K562 (cell line): Measurements from ENCODE around the gene DOCK3. TPM values are rescaled to one million over a fixed set of nuclear protein-coding genes. Genes with fewer than 3 reads are reported as not detected.

Experiments used
- ATAC-seq: fragments of 200-7000 bp; cut with Tn5 transposase; 3 replicates; pipeline ENCODE4 v1.9.1; 2020; ENCODE audit warnings: moderate library complexity
- BruUV-seq: library from RNA; stranded (reverse); fragments of 400-500 nt; replicated peaks from 2 replicates; lab custom pipeline; 2021; lab: Mats Ljungman, UMichigan
- CTCF ChIA-PET: fragments of 300-600 bp; formaldehyde crosslinking; extraction: SDS; loops from one replicate; lab custom pipeline; 2021; ENCODE audit warnings: low intra/inter-chr PET ratio; lab: Yijun Ruan, JAX
- POLR2A ChIA-PET: fragments of 300-600, 350-650 bp; sonication (Branson Sonifier 250); formaldehyde crosslinking; extraction: SDS; loops from one replicate; lab custom pipeline; 2021; ENCODE audit warnings: antibody characterized with exemption, inconsistent platforms; lab: Yijun Ruan, JAX
- DNase-seq, 4 experiments: peaks; one replicate each; pipeline versions ENCODE4 v3.0.0 to v3.0.0-alpha.2; 2011 to 2018; ENCODE audit warnings: low spot score in 3 of 4, mixed read lengths in 3 of 4; ENCODE audit errors: extremely low read depth in 1 of 4
- FAIRE-seq: peaks from 2 replicates; lab custom pipeline; 2011; peaks lifted over from hg19 to GRCh38; lab: Jason Lieb, UNC
- H2AFZ ChIP-seq: 2 replicates; pipeline ENCODE4 v1.6.0; 2011; ENCODE audit warnings: low read depth, low read length, control low read depth, inconsistent platforms
- H3K27ac ChIP-seq: fragments of 200-600 bp; 3 replicates; pipeline ENCODE4 v1.8.0; 2011; ENCODE audit warnings: low read depth, mild to moderate bottlenecking, control low read depth, inconsistent platforms, low read length, moderate library complexity, mixed read lengths; ENCODE audit errors: extremely low read depth
- H3K27me3 ChIP-seq, 2 experiments: fragments of 300-600 bp in 1 of 2; 2 replicates in 1 of 2; 3 replicates in 1 of 2; pipeline versions ENCODE4 v1.6.0 to v1.8.0; 2011; ENCODE audit warnings: inconsistent platforms in 2 of 2, low read length in 2 of 2, mild to moderate bottlenecking in 1 of 2, mixed read lengths in 1 of 2, moderate library complexity in 1 of 2; ENCODE audit not compliant: control insufficient read depth in 2 of 2, insufficient read depth in 2 of 2
- H3K36me3 ChIP-seq: fragments of 300-600 bp; 3 replicates; pipeline ENCODE4 v1.8.0; 2011; ENCODE audit warnings: mild to moderate bottlenecking, low read length, inconsistent platforms; ENCODE audit not compliant: control insufficient read depth, insufficient read depth
- H3K4me1 ChIP-seq, 2 experiments: fragments of 200-600 bp in 1 of 2; replicated peaks in 1 of 2; 2 replicates in 1 of 2; 3 replicates in 1 of 2; pipeline versions ENCODE4 v1.5.1 to v1.8.0; 2011; ENCODE audit warnings: inconsistent platforms in 2 of 2, low read length in 2 of 2, mild to moderate bottlenecking in 1 of 2, mixed read lengths in 1 of 2, moderate library complexity in 1 of 2; ENCODE audit not compliant: control insufficient read depth in 2 of 2, insufficient read depth in 2 of 2
- H3K4me2 ChIP-seq: 2 replicates; pipeline ENCODE4 v1.6.1; 2011; ENCODE audit warnings: low read length, control low read depth, inconsistent platforms, mixed read lengths; ENCODE audit not compliant: insufficient read depth
- H3K4me3 ChIP-seq: fragments of 200-600 bp; sonication (generic), shearing (Covaris generic); 2 replicates; pipeline ENCODE4 v1.5.1; 2016; ENCODE audit warnings: control low read depth, inconsistent platforms
- H3K79me2 ChIP-seq: fragments of 200-600 bp; 3 replicates; pipeline ENCODE4 v1.8.0; 2011; ENCODE audit warnings: low read length, inconsistent platforms; ENCODE audit not compliant: control insufficient read depth, insufficient read depth
- H3K9ac ChIP-seq, 2 experiments: 2 replicates each; pipeline versions ENCODE4 v1.6.0 to v1.6.1; 2011; ENCODE audit warnings: low read depth in 2 of 2, low read length in 2 of 2, control low read depth in 1 of 2, inconsistent platforms in 1 of 2, mild to moderate bottlenecking in 1 of 2, mixed read lengths in 1 of 2; ENCODE audit not compliant: insufficient read depth in 1 of 2
- H3K9me1 ChIP-seq: one replicate; pipeline ENCODE4 v1.6.0; 2011; ENCODE audit warnings: inconsistent platforms, mild to moderate bottlenecking, low read length, moderate library complexity; ENCODE audit not compliant: control insufficient read depth, insufficient read depth
- H3K9me3 ChIP-seq: replicated peaks from 2 replicates; pipeline ENCODE4 v1.5.1; 2011; ENCODE audit warnings: low read depth, low read length, inconsistent platforms; ENCODE audit not compliant: control insufficient read depth, insufficient read depth
- H4K20me1 ChIP-seq: replicated peaks from 2 replicates; pipeline ENCODE4 v1.6.1; 2011; ENCODE audit warnings: low read length, inconsistent platforms, mixed read lengths; ENCODE audit not compliant: control insufficient read depth, insufficient read depth
- DIDO1 ChIP-seq: fragments of 450-650 bp; IDR thresholded peaks from 2 replicates; pipeline ENCODE4 v1.6.1; 2016; ENCODE audit warnings: low read depth, missing biosample characterization, missing genetic modification characterization
- EHMT2 ChIP-seq: fragments of 450-650 bp; IDR thresholded peaks from 2 replicates; pipeline ENCODE4 v1.6.1; 2018; ENCODE audit warnings: antibody characterized with exemption
- FOXJ2 ChIP-seq: fragments of 200-800 bp; sonication (Bioruptor generic); IDR thresholded peaks from 2 replicates; pipeline ENCODE4 v1.6.1; 2016; ENCODE audit warnings: missing genetic modification characterization, missing compliant biosample characterization
- HMGN3 ChIP-seq: IDR thresholded peaks from 2 replicates; pipeline ENCODE4 v1.6.1; 2011; ENCODE audit warnings: borderline replicate concordance, low read depth, mild to moderate bottlenecking, mixed read lengths, low read length; ENCODE audit not compliant: insufficient read length; ENCODE audit errors: extremely low read depth
- JUND ChIP-seq, 2 experiments: IDR thresholded peaks; 2 replicates in 1 of 2; 3 replicates in 1 of 2; pipeline ENCODE4 v1.6.1; 2011; ENCODE audit warnings: borderline replicate concordance in 2 of 2, low read depth in 2 of 2, low read length in 2 of 2, improper control_type of control experiment in 1 of 2, missing biosample characterization in 1 of 2, missing genetic modification characterization in 1 of 2, missing genetic modification reagents in 1 of 2
- KLF10 ChIP-seq: fragments of 250-450 bp; sonication (Bioruptor Pico); IDR thresholded peaks from 2 replicates; pipeline ENCODE4 v1.6.1; 2021; ENCODE audit warnings: matching md5 sums
- MTF1 ChIP-seq: fragments of 250-450 bp; sonication (Bioruptor Pico); IDR thresholded peaks from 2 replicates; pipeline ENCODE4 v1.9.0; 2021; ENCODE audit warnings: moderate library complexity, mild to moderate bottlenecking, inconsistent platforms, borderline replicate concordance
- NFYB ChIP-seq: IDR thresholded peaks from 2 replicates; pipeline ENCODE4 v1.6.1; 2011; ENCODE audit warnings: mild to moderate bottlenecking, moderate library complexity; ENCODE audit not compliant: insufficient read length; ENCODE audit errors: extremely low read depth
- POLR3A ChIP-seq: IDR thresholded peaks from 2 replicates; pipeline ENCODE4 v1.6.1; 2011; ENCODE audit warnings: borderline replicate concordance, mild to moderate bottlenecking, moderate library complexity; ENCODE audit not compliant: insufficient read length, insufficient read depth; ENCODE audit errors: extremely low read depth
- RAD51 ChIP-seq: fragments of 450-650 bp; IDR thresholded peaks from 2 replicates; pipeline ENCODE4 v1.7.1; 2016; ENCODE audit warnings: low read depth, mild to moderate bottlenecking, borderline replicate concordance
- RBM17 ChIP-seq: fragments of 200-400 bp; formaldehyde crosslinking; IDR thresholded peaks from 2 replicates; pipeline ENCODE4 v1.6.1; 2017; ENCODE audit warnings: low read depth, mild to moderate bottlenecking, low read length, borderline replicate concordance
- SMARCA4 ChIP-seq: fragments of 450-650 bp; IDR thresholded peaks from 2 replicates; pipeline ENCODE4 v1.6.1; 2016
- SRSF9 ChIP-seq: fragments of 200-400 bp; formaldehyde crosslinking; IDR thresholded peaks from 2 replicates; pipeline ENCODE4 v1.6.1; 2017; ENCODE audit warnings: low read depth, low read length, borderline replicate concordance
- TAL1 ChIP-seq: fragments of 450-650 bp; IDR thresholded peaks from 2 replicates; pipeline ENCODE4 v1.6.1; 2016; ENCODE audit warnings: mild to moderate bottlenecking
- ZFP36 ChIP-seq: fragments of 150-350 bp; IDR thresholded peaks from 2 replicates; pipeline ENCODE4 v1.6.1; 2018; ENCODE audit warnings: low read length, low read depth; ENCODE audit not compliant: partially characterized antibody
- ZNF24 ChIP-seq: fragments of 450-650 bp; IDR thresholded peaks from 2 replicates; pipeline ENCODE4 v1.6.1; 2016
- ZNF561 ChIP-seq: fragments of 450-650 bp; formaldehyde crosslinking; conservative IDR thresholded peaks from 2 replicates; pipeline ENCODE4 v1.4.0; 2020; ENCODE audit warnings: mild to moderate bottlenecking, moderate library complexity
- ZNF696 ChIP-seq: fragments of 250-450 bp; sonication (Bioruptor Pico); conservative IDR thresholded peaks from 2 replicates; pipeline ENCODE4 v1.4.0; 2020; ENCODE audit warnings: mild to moderate bottlenecking, moderate library complexity
- WGBS: fragments of 100-300 bp; shearing (Covaris generic); methylation state at CpG from one replicate; pipeline ENCODE4 v1.1.6; 2016; ENCODE audit warnings: low coverage, mixed read lengths; ENCODE audit not compliant: insufficient coverage; ENCODE audit errors: missing lambda C conversion rate; 5-methylcytosine and 5-hydroxymethylcytosine counted together
- in situ Hi-C: fragments of 300-500 bp; cut with MboI; formaldehyde crosslinking; loops from 4 replicates; pipeline ENCODE4 v1.15.0; 2018; ENCODE audit warnings: inconsistent platforms, mixed read lengths
- intact Hi-C: fragments of 100-400 bp; cut with micrococcal nuclease; formaldehyde crosslinking; loops from 2 replicates; pipeline ENCODE4 v1.14.2; 2022
- polyA plus RNA-seq, 8 experiments: library from polyadenylated mRNA; depleted of rRNA in 4 of 8; stranded (reverse) in 5 of 8; unstranded in 3 of 8; fragments of >200 nt; fragmentation: Nextera tagmentation in 2 of 8; fragmentation: Illumina TruSeq in 1 of 8; extraction: Ambion mirVana in 2 of 8; extraction: Trizol in 1 of 8; gene quantifications; 2 replicates each; pipeline versions ENCODE4 v1.2.1 to v1.2.3, GENCODE V29; 2011 to 2014; ENCODE audit warnings: inconsistent platforms in 1 of 8, missing spikeins in 1 of 8
- total RNA-seq, 7 experiments: library from RNA; depleted of rRNA in 6 of 7; stranded (reverse); fragments of >200 nt in 6 of 7; fragmentation: Illumina TruSeq in 2 of 7; extraction: Trizol in 2 of 7; gene quantifications; 2 replicates each; pipeline versions ENCODE4 v1.2.1 to v1.2.3, GENCODE V29; 2011 to 2021; ENCODE audit warnings: low replicate concordance in 1 of 7
- TF ChIP-seq, protein P1 (sequence below): fragments of 450-650 bp; conservative IDR thresholded peaks from 2 replicates; pipeline ENCODE4 v1.6.1; 2016; ENCODE audit warnings: missing genetic modification characterization, low read depth, mild to moderate bottlenecking, missing compliant biosample characterization, moderate library complexity
- TF ChIP-seq, protein P2 (sequence below): sonication (generic); formaldehyde crosslinking; IDR thresholded peaks from 2 replicates; pipeline ENCODE4 v1.8.0; 2022; ENCODE audit warnings: missing genetic modification reagents, mild to moderate bottlenecking, borderline replicate concordance

DOCK3 gene
- total and polyA plus RNA-seq, 9 of the 15 experiments (the other 6 are each of a cell fraction or from before 2014, with no cell fraction given), result under 0.01 to 0.03 (median 0.01) TPM; not detected in 4

DNA sequence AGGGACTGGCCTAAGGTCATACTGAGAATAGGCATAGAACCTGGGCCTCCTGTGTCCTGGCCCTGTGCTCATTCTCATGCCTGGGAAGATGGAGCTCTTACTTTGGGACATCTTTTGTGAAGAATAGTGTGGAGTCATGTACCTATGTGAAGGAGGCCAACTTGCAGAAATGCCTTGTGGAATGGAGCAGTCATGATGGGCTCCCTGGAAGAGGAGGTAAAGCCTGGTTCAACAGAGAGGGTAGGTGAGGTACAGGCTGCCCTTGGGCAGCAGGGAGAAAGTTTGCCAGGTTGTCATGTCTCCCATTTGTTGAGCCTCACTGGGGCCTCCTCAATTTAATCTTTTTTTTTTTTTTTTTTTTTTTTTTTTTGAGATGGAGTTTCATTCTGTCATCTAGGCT lies 39.7 kb upstream of the DOCK3 start (continued):
- TF ChIP-seq EHMT2, result no peak
- no peak for TF ChIP-seq TAL1
- TF ChIP-seq POLR3A, result no peak
- TF ChIP-seq, protein P1, sequence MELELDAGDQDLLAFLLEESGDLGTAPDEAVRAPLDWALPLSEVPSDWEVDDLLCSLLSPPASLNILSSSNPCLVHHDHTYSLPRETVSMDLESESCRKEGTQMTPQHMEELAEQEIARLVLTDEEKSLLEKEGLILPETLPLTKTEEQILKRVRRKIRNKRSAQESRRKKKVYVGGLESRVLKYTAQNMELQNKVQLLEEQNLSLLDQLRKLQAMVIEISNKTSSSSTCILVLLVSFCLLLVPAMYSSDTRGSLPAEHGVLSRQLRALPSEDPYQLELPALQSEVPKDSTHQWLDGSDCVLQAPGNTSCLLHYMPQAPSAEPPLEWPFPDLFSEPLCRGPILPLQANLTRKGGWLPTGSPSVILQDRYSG, result no peak
- TF ChIP-seq MTF1 (CRISPR knock-in tag), result no peak
- TF ChIP-seq HMGN3, result no peak
- no peak for TF ChIP-seq SMARCA4
- TF ChIP-seq NFYB, result no peak
- no peak for TF ChIP-seq FOXJ2
- TF ChIP-seq ZFP36, result peak; percentile 94

DNA sequence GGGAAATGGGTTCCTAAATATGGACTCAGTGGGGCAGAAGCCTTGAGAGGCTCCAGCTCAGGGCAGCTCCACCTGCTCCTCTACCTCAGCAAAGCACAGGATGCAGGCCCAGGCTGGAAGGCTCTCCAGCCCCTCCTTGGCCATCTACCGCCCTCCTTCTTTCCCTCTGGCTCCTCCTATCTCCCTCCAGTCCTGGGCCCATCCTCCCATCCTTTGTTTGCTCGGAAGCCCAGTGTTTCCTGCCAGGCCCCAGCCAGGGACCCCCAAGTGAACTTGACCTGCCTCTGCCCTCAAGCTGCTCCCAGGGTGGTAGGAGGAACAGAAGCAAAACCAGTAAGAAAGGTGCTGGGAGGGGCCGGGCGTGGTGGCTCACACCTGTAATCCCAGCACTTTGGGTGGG lies 37.7 kb upstream of the DOCK3 start:
- Histone ChIP-seq H2AFZ (no peak overlapping the region), H3K9me1 (peaks cover 5% of the 10 kb centered on the region), H3K9ac (0 out of 4 replicates have a peak overlapping the region, but pooled peaks of 1 of the 2 experiments have one; percentile 17), H3K27ac (no peak overlapping the region), H3K4me2 (no peak overlapping the region), H3K4me3 (no peak overlapping the region), H3K36me3 (peaks cover 27% of the 10 kb centered on the region; the same call in 2 of the 3 replicates), H3K4me1 (peaks cover 0 to 6% of the 10 kb centered on the region in 2 experiments; a peak in 1 of 5 replicates), H3K27me3 (no peaks in the 10 kb centered on the region), H3K9me3 (no peaks in the 10 kb centered on the region), H4K20me1 (peaks cover 10% of the 10 kb centered on the region; the same call in 1 of the 2 replicates), H3K79me2 (peaks cover 6% of the 10 kb centered on the region; the same call in 2 of the 3 replicates)
- ATAC-seq (no peak), FAIRE-seq (no peak), DNase-seq (no peak)
- CTCF ChIA-PET, result no interaction called here
- BruUV-seq, result no TSS peak
- in situ Hi-C loops, result loop anchor here (25.0 kb wide), 1 partner anchor 1050 kb away; no protein-coding TSS in a partner anchor
- 90% methylated on average over 3 of the region's 4 CpGs for WGBS
- POLR2A ChIA-PET, result no interaction called here
- intact Hi-C loops, result no loop called here
- no peak for TF ChIP-seq SRSF9
- TF ChIP-seq RAD51, result no peak
- TF ChIP-seq ZNF24, result no peak
- TF ChIP-seq ZNF561 (CRISPR knock-in tag), result no peak
- no peak for TF ChIP-seq KLF10 (CRISPR knock-in tag)
- no peak for TF ChIP-seq RBM17
- TF ChIP-seq, protein P2, sequence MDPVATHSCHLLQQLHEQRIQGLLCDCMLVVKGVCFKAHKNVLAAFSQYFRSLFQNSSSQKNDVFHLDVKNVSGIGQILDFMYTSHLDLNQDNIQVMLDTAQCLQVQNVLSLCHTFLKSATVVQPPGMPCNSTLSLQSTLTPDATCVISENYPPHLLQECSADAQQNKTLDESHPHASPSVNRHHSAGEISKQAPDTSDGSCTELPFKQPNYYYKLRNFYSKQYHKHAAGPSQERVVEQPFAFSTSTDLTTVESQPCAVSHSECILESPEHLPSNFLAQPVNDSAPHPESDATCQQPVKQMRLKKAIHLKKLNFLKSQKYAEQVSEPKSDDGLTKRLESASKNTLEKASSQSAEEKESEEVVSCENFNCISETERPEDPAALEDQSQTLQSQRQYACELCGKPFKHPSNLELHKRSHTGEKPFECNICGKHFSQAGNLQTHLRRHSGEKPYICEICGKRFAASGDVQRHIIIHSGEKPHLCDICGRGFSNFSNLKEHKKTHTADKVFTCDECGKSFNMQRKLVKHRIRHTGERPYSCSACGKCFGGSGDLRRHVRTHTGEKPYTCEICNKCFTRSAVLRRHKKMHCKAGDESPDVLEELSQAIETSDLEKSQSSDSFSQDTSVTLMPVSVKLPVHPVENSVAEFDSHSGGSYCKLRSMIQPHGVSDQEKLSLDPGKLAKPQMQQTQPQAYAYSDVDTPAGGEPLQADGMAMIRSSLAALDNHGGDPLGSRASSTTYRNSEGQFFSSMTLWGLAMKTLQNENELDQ (CRISPR knock-in tag), result no peak
- TF ChIP-seq DIDO1 (tag), result no peak
- no peak for TF ChIP-seq JUND (IDR thresholded peaks at IDR 0.05; ENCODE audit: borderline replicate concordance, low read depth, low read length)
- TF ChIP-seq JUND (tag; IDR thresholded peaks at IDR 0.05; ENCODE audit: borderline replicate concordance, low read depth, low read length), result no peak
- no peak for TF ChIP-seq ZNF696 (CRISPR knock-in tag)
